Measurements from ENCODE around the gene FCER2.
"Not testable (repeated sequence)": the region's sequence is repeated elsewhere in the genome, so short reads cannot be mapped to it uniquely, and the experiment has no call there.

The FCER2 gene

GRCh38 chr19:7701654-7702457, at the start of gene FCER2:
FCER2 (minus strand) TSS chr19:7702131; CDS start chr19:7699760, 2,371 bp downstream.
- no peak for FAIRE-seq

GRCh38 chr19:7751157-7751783, 49.3 kb upstream of the FCER2 start:
- no peak for FAIRE-seq

- FAIRE-seq: no peak
These were observed 46.8 kb upstream of the FCER2 start for GRCh38 chr19:7748756-7749155.

- no peak for FAIRE-seq
These were observed 46.2 kb upstream of the FCER2 start for GRCh38 chr19:7748171-7748570.

- no peak for FAIRE-seq
These were observed 45.3 kb upstream of the FCER2 start, which contains the start of gene CD209 for GRCh38 chr19:7746903-7747884. CD209 (minus strand) TSS chr19:7747534; CDS start chr19:7747511, 23 bp downstream.

- FAIRE-seq: not testable (repeated sequence)
These were observed 44.4 kb upstream of the FCER2 start for GRCh38 chr19:7746306-7746705.

- no peak for FAIRE-seq
These were observed 43.1 kb upstream of the FCER2 start for GRCh38 chr19:7744871-7745650.

GRCh38 chr19:7744199-7744786, 42.4 kb upstream of the FCER2 start:
- FAIRE-seq: no peak

- FAIRE-seq: no peak
These were observed 41.5 kb upstream of the FCER2 start for GRCh38 chr19:7743425-7743841.

- FAIRE-seq: no peak
These were observed 41.1 kb upstream of the FCER2 start for GRCh38 chr19:7742991-7743390.

GRCh38 chr19:7742575-7742974, 40.6 kb upstream of the FCER2 start:
- FAIRE-seq: no peak

- no peak for FAIRE-seq
These were observed 38.7 kb upstream of the FCER2 start for GRCh38 chr19:7740682-7741054.

- FAIRE-seq: no peak
These were observed 38.1 kb upstream of the FCER2 start for GRCh38 chr19:7739801-7740681.

GRCh38 chr19:7739211-7739755, 37.4 kb upstream of the FCER2 start:
- FAIRE-seq: no peak

GRCh38 chr19:7738023-7738422, 36.1 kb upstream of the FCER2 start:
- no peak for FAIRE-seq

GRCh38 chr19:7737215-7737614, 35.3 kb upstream of the FCER2 start:
- no peak for FAIRE-seq

GRCh38 chr19:7736148-7736547, 34.2 kb upstream of the FCER2 start:
- no peak for FAIRE-seq

- FAIRE-seq: no peak
These were observed 32.6 kb upstream of the FCER2 start for GRCh38 chr19:7734220-7735203.

GRCh38 chr19:7733376-7733775, 31.4 kb upstream of the FCER2 start:
- no peak for FAIRE-seq
